ENCODE measurements around the gene LPAR2. TPM values are rescaled to one million over a fixed set of nuclear protein-coding genes. Genes with fewer than 3 reads are reported as not detected.

The LPAR2 gene
- polyA plus RNA-seq, 1 donor from 2014 or later: 77.1 TPM

GRCh38 chr19:19578252-19578651 is 49.8 kb downstream of the LPAR2 start:
- Histone ChIP-seq H3K4me3 (ENCODE audit: low read length) (peak overlapping the region; percentile 31), H3K9me3 (ENCODE audit: low read length) (no peaks in the 10 kb centered on the region), H4K20me1 (ENCODE audit: insufficient read depth) (no peaks in the 10 kb centered on the region), H2AFZ (ENCODE audit: low read depth, low read length) (no peak overlapping the region), H3F3A (ENCODE audit: insufficient read depth, low read length, poor library complexity, severe bottlenecking) (no peaks in the 10 kb centered on the region), H3K27me3 (ENCODE audit: insufficient read depth, low read depth, low read length) (no peaks in the 10 kb centered on the region), H3K9me2 (ENCODE audit: insufficient read depth, low read length) (no peaks in the 10 kb centered on the region), H3K36me3 (ENCODE audit: insufficient read depth, low read length) (no peaks in the 10 kb centered on the region), H3K9ac (ENCODE audit: low read length) (no peak overlapping the region), H3K27ac (ENCODE audit: low read length) (no peak overlapping the region), H3K79me2 (replicated peaks; ENCODE audit: insufficient read depth, low read length) (no peaks in the 10 kb centered on the region), H3K4me2 (ENCODE audit: low read length) (no peak overlapping the region)
- no peak for TF ChIP-seq POLR2AphosphoS5 (IDR thresholded peaks at IDR 0.05)

GRCh38 chr19:19575411-19575810 is 52.6 kb downstream of the LPAR2 start:
- Histone ChIP-seq H3K9ac (ENCODE audit: low read length) (no peak overlapping the region), H3K4me3 (ENCODE audit: low read length) (no peak overlapping the region), H3K9me2 (ENCODE audit: insufficient read depth, low read length) (no peaks in the 10 kb centered on the region), H2AFZ (ENCODE audit: low read depth, low read length) (no peak overlapping the region), H3K79me2 (replicated peaks; ENCODE audit: insufficient read depth, low read length) (no peaks in the 10 kb centered on the region), H3K27me3 (ENCODE audit: insufficient read depth, low read depth, low read length) (no peaks in the 10 kb centered on the region), H3K36me3 (ENCODE audit: insufficient read depth, low read length) (no peaks in the 10 kb centered on the region), H3K27ac (ENCODE audit: low read length) (no peak overlapping the region), H3K9me3 (ENCODE audit: low read length) (no peaks in the 10 kb centered on the region), H3K4me2 (ENCODE audit: low read length) (no peak overlapping the region), H3F3A (ENCODE audit: insufficient read depth, low read length, poor library complexity, severe bottlenecking) (no peaks in the 10 kb centered on the region), H4K20me1 (ENCODE audit: insufficient read depth) (no peaks in the 10 kb centered on the region)
- no peak for TF ChIP-seq TAF1 (IDR thresholded peaks at IDR 0.05; ENCODE audit: low read depth)
- no peak for TF ChIP-seq POLR2AphosphoS5 (IDR thresholded peaks at IDR 0.05)
- no peak for TF ChIP-seq MXI1 (conservative IDR thresholded peaks at IDR 0.05; ENCODE audit: poor library complexity, severe bottlenecking)
- TF ChIP-seq RAD21 (conservative IDR thresholded peaks at IDR 0.05): no peak
- TF ChIP-seq EP300 (conservative IDR thresholded peaks at IDR 0.05; ENCODE audit: poor library complexity, severe bottlenecking): no peak
- no peak for TF ChIP-seq SMC3 (conservative IDR thresholded peaks at IDR 0.05; ENCODE audit: poor library complexity)
- no peak for TF ChIP-seq REST (IDR thresholded peaks at IDR 0.05; ENCODE audit: borderline replicate concordance)
- TF ChIP-seq EZH2 (IDR thresholded peaks at IDR 0.05; ENCODE audit: borderline replicate concordance, insufficient read depth, low read length, poor library complexity, severe bottlenecking): no peak
- no peak for TF ChIP-seq CTCF (IDR thresholded peaks at IDR 0.05; ENCODE audit: poor library complexity, severe bottlenecking)

Other genes starting within 250 kb of the LPAR2 start
- 13.9 and 18.1 TPM in 2 replicates for gene GATAD2A, start 222.5 kb downstream of the LPAR2 start, polyA plus RNA-seq
- 4.5 and 5.3 TPM in 2 replicates for gene TSSK6, start 112.7 kb downstream of the LPAR2 start, polyA plus RNA-seq
- 266 and 308 TPM in 2 replicates for gene NDUFA13, start 112.0 kb downstream of the LPAR2 start, polyA plus RNA-seq
- gene YJEFN3, start 99.3 kb downstream of the LPAR2 start, polyA plus RNA-seq: 26.9 and 28.1 TPM in 2 replicates
- 0.60 and 0.84 TPM in 2 replicates for gene CILP2, start 90.0 kb downstream of the LPAR2 start, polyA plus RNA-seq
- 7.5 and 8.1 TPM in 2 replicates for gene PBX4, start 9.5 kb downstream of the LPAR2 start, polyA plus RNA-seq
- gene GMIP, start 15.4 kb upstream of the LPAR2 start, polyA plus RNA-seq: 18.4 and 31.2 TPM in 2 replicates
- gene ATP13A1, start 35.5 kb upstream of the LPAR2 start, polyA plus RNA-seq: 51.6 and 63.5 TPM in 2 replicates
- 12.2 and 12.3 TPM in 2 replicates for gene ZNF101, start 40.6 kb upstream of the LPAR2 start, polyA plus RNA-seq
- 5.8 and 8.2 TPM in 2 replicates for gene ZNF14, start 104.9 kb upstream of the LPAR2 start, polyA plus RNA-seq
- gene ZNF506, start 193.5 kb upstream of the LPAR2 start, polyA plus RNA-seq: 95.5 and 107 TPM in 2 replicates
- 25.9 and 26.7 TPM in 2 replicates for gene ZNF253, start 237.7 kb upstream of the LPAR2 start, polyA plus RNA-seq